HepG2 (cell line): Measurements from ENCODE around the gene CENATAC. TPM values are rescaled to one million over a fixed set of nuclear protein-coding genes. Genes with fewer than 3 reads are reported as not detected.

Experiments used
- AHR ChIP-seq: IDR thresholded peaks from 2 replicates; pipeline ENCODE4 v1.6.1; 2018; ENCODE audit warnings: missing genetic modification reagents, missing compliant biosample characterization
- CBFB ChIP-seq: sonication (generic); formaldehyde crosslinking; IDR thresholded peaks from 2 replicates; pipeline ENCODE4 v1.4.0; 2020; ENCODE audit warnings: missing genetic modification reagents
- DPF2 ChIP-seq: sonication (generic); formaldehyde crosslinking; IDR thresholded peaks from 2 replicates; pipeline ENCODE4 v1.4.0; 2020; ENCODE audit warnings: mild to moderate bottlenecking, low read depth, missing genetic modification reagents, borderline replicate concordance
- HNRNPK ChIP-seq: fragments of 200-400 bp; formaldehyde crosslinking; IDR thresholded peaks from 2 replicates; pipeline ENCODE4 v1.6.1; 2018; ENCODE audit warnings: low read length, low read depth, moderate library complexity, mild to moderate bottlenecking; ENCODE audit not compliant: poor library complexity, severe bottlenecking
- HOXA7 ChIP-seq: sonication (generic); formaldehyde crosslinking; IDR thresholded peaks from 2 replicates; pipeline ENCODE4 v1.8.1; 2022; ENCODE audit warnings: mild to moderate bottlenecking, missing genetic modification reagents, moderate library complexity
- KLF13 ChIP-seq: sonication (generic); formaldehyde crosslinking; IDR thresholded peaks from 2 replicates; pipeline ENCODE4 v1.4.0; 2020; ENCODE audit warnings: mild to moderate bottlenecking, missing genetic modification reagents
- MXD4 ChIP-seq: IDR thresholded peaks from 2 replicates; pipeline ENCODE4 v1.6.1; 2016; ENCODE audit warnings: mild to moderate bottlenecking, missing biosample characterization, missing genetic modification reagents
- RFXAP ChIP-seq: sonication (generic); formaldehyde crosslinking; IDR thresholded peaks from 2 replicates; pipeline ENCODE4 v1.4.0; 2020; ENCODE audit warnings: missing genetic modification reagents, borderline replicate concordance
- SATB2 ChIP-seq: sonication (generic); formaldehyde crosslinking; IDR thresholded peaks from 2 replicates; pipeline ENCODE4 v1.5.0; 2020; ENCODE audit warnings: missing genetic modification reagents
- SNAPC2 ChIP-seq: sonication (generic); formaldehyde crosslinking; IDR thresholded peaks from 2 replicates; pipeline ENCODE4 v1.8.1; 2022; ENCODE audit warnings: mild to moderate bottlenecking, missing genetic modification reagents
- SP2 ChIP-seq: sonication (generic); formaldehyde crosslinking; IDR thresholded peaks from 2 replicates; pipeline ENCODE4 v1.5.1; 2020; ENCODE audit warnings: mild to moderate bottlenecking, missing genetic modification reagents
- SPEN ChIP-seq: sonication (generic); formaldehyde crosslinking; IDR thresholded peaks from 2 replicates; pipeline ENCODE4 v1.5.1; 2020; ENCODE audit warnings: low read depth, mild to moderate bottlenecking, missing genetic modification reagents
- ZBTB42 ChIP-seq: sonication (generic); formaldehyde crosslinking; IDR thresholded peaks from 2 replicates; pipeline ENCODE4 v1.5.0; 2020; ENCODE audit warnings: mild to moderate bottlenecking, missing genetic modification reagents
- ZEB1 ChIP-seq: IDR thresholded peaks from 2 replicates; pipeline ENCODE4 v1.6.1; 2012; ENCODE audit warnings: mild to moderate bottlenecking, low read depth, inconsistent platforms; ENCODE audit not compliant: insufficient replicate concordance
- ZNF17 ChIP-seq: sonication (generic); formaldehyde crosslinking; IDR thresholded peaks from 2 replicates; pipeline ENCODE4 v1.5.0; 2020; ENCODE audit warnings: mild to moderate bottlenecking, missing genetic modification reagents
- ZNF296 ChIP-seq: sonication (generic); formaldehyde crosslinking; conservative IDR thresholded peaks from 2 replicates; pipeline ENCODE4 v1.5.0; 2020; ENCODE audit warnings: mild to moderate bottlenecking, missing genetic modification reagents
- ZNF546 ChIP-seq: sonication (generic); formaldehyde crosslinking; conservative IDR thresholded peaks from 2 replicates; pipeline ENCODE4 v1.8.1; 2023; ENCODE audit warnings: mild to moderate bottlenecking, missing genetic modification reagents
- ZNF747 ChIP-seq: sonication (generic); formaldehyde crosslinking; IDR thresholded peaks from 2 replicates; pipeline ENCODE4 v1.8.1; 2023; ENCODE audit warnings: missing genetic modification reagents, mild to moderate bottlenecking, borderline replicate concordance
- ZNF772 ChIP-seq: sonication (generic); formaldehyde crosslinking; IDR thresholded peaks from 2 replicates; pipeline ENCODE4 v1.5.0; 2020; ENCODE audit warnings: mild to moderate bottlenecking, missing genetic modification reagents
- polyA plus RNA-seq, 8 experiments: library from polyadenylated mRNA; depleted of rRNA in 3 of 8; stranded (reverse) in 7 of 8; unstranded in 1 of 8; fragments of >200 nt; fragmentation: Illumina TruSeq in 4 of 8; extraction: Trizol in 4 of 8; gene quantifications; 2 replicates each; pipeline versions ENCODE4 v1.2.1 to v1.2.3, GENCODE V29; 2011 to 2016; ENCODE audit warnings: low read depth in 4 of 8, missing spikeins in 1 of 8, mixed read lengths in 1 of 8; ENCODE audit not compliant: insufficient read depth in 1 of 8
- total RNA-seq, 5 experiments: library from RNA; depleted of rRNA; stranded (reverse); fragments of >200 nt; fragmentation: Illumina TruSeq; extraction: Trizol; gene quantifications; 2 replicates each; pipeline ENCODE4 v1.2.3, GENCODE V29; 2016; ENCODE audit warnings: low read depth in 1 of 5
- TF ChIP-seq, protein P1 (sequence below): sonication (generic); formaldehyde crosslinking; IDR thresholded peaks from 2 replicates; pipeline ENCODE4 v1.8.0; 2022; ENCODE audit warnings: missing genetic modification reagents, mild to moderate bottlenecking, borderline replicate concordance
- TF ChIP-seq, protein P2 (sequence below): sonication (generic); formaldehyde crosslinking; IDR thresholded peaks from 2 replicates; pipeline ENCODE4 v1.8.0; 2022; ENCODE audit warnings: mild to moderate bottlenecking, missing genetic modification reagents, moderate library complexity
- TF ChIP-seq, protein P3 (sequence below): sonication (generic); formaldehyde crosslinking; IDR thresholded peaks from 2 replicates; pipeline ENCODE4 v1.8.1; 2022; ENCODE audit warnings: low read depth, mild to moderate bottlenecking, missing genetic modification reagents
- TF ChIP-seq, protein P4 (sequence below): sonication (generic); IDR thresholded peaks from 2 replicates; pipeline ENCODE4 v1.6.1; 2016; ENCODE audit warnings: low read depth, borderline replicate concordance

Gene CENATAC
- total and polyA plus RNA-seq, 2 of the 13 experiments (the other 11 are each of a cell fraction or from before 2014, with no cell fraction given), result 21.7 to 25.0 TPM

DNA sequence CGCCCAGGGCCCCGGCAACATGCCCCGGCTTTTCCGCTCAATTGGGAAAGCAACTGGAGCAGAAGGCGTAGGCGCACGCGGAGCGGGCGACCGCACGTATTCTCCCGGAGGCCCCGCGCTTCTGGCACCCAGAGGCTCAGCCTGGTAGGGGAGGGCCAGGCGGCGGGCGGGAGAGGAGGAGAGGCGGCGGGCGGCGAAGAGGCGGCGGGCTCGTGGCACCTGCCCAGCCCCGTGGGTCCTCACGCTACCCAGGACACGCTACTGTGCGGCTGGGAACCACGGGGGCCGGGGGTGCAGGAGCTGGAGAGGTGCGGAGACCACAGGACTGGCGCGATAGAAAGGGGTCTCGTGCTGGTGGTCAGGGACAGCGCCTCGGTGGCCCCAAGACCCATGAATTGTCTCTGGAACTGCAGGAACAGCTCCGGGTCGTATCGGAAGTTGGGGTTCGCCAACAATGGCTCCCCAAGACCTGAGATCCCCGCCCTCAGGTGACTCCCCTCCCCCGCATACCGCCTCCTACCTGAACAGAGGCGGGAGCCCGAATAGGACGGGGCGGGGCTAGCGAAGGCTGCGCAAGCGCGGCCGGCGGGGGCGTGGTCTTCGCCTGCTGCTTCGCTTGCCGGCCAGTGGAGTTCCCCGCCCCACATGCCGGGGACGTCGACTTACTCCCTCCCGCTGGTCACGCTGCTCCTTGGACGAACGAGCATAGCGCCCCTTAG is 32.5 kb downstream of the CENATAC start, which contains the start of gene SLC37A4 (continued):
- TF ChIP-seq DPF2 (no peak), SP2 (CRISPR knock-in tag) (peak; percentile 46; the same call in 1 of the 2 replicates), HNRNPK (peak; percentile 4), SATB2 (CRISPR knock-in tag) (peak; percentile 62; the same call in 1 of the 2 replicates), AHR (0 out of 2 replicates have a peak, but pooled peaks have one; percentile 58), CBFB (CRISPR knock-in tag) (peak; percentile 58; the same call in 1 of the 2 replicates), ZNF772 (CRISPR knock-in tag) (peak; percentile 94), MXD4 (CRISPR knock-in tag) (peak; percentile 79), ZBTB42 (no peak), KLF13 (CRISPR knock-in tag) (0 out of 2 replicates have a peak, but pooled peaks have one; percentile 9), ZNF17 (CRISPR knock-in tag) (no peak), ZNF296 (no peak), ZNF546 (CRISPR knock-in tag) (0 out of 2 replicates have a peak, but pooled peaks have one; percentile 51), RFXAP (CRISPR knock-in tag) (peak; percentile 43; the same call in 1 of the 2 replicates), ZEB1 (peak; percentile 95), SPEN (CRISPR knock-in tag) (peak; percentile 69), HOXA7 (CRISPR knock-in tag) (no peak), SNAPC2 (CRISPR knock-in tag) (peak; percentile 80; the same call in 1 of the 2 replicates), ZNF747 (CRISPR knock-in tag) (peak; percentile 96)
- TF ChIP-seq, protein P1, sequence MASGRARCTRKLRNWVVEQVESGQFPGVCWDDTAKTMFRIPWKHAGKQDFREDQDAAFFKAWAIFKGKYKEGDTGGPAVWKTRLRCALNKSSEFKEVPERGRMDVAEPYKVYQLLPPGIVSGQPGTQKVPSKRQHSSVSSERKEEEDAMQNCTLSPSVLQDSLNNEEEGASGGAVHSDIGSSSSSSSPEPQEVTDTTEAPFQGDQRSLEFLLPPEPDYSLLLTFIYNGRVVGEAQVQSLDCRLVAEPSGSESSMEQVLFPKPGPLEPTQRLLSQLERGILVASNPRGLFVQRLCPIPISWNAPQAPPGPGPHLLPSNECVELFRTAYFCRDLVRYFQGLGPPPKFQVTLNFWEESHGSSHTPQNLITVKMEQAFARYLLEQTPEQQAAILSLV (CRISPR knock-in tag), result peak; percentile 79; the same call in 1 of the 2 replicates
- TF ChIP-seq, protein P2, sequence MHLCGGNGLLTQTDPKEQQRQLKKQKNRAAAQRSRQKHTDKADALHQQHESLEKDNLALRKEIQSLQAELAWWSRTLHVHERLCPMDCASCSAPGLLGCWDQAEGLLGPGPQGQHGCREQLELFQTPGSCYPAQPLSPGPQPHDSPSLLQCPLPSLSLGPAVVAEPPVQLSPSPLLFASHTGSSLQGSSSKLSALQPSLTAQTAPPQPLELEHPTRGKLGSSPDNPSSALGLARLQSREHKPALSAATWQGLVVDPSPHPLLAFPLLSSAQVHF (CRISPR knock-in tag), result no peak
- TF ChIP-seq, protein P3, sequence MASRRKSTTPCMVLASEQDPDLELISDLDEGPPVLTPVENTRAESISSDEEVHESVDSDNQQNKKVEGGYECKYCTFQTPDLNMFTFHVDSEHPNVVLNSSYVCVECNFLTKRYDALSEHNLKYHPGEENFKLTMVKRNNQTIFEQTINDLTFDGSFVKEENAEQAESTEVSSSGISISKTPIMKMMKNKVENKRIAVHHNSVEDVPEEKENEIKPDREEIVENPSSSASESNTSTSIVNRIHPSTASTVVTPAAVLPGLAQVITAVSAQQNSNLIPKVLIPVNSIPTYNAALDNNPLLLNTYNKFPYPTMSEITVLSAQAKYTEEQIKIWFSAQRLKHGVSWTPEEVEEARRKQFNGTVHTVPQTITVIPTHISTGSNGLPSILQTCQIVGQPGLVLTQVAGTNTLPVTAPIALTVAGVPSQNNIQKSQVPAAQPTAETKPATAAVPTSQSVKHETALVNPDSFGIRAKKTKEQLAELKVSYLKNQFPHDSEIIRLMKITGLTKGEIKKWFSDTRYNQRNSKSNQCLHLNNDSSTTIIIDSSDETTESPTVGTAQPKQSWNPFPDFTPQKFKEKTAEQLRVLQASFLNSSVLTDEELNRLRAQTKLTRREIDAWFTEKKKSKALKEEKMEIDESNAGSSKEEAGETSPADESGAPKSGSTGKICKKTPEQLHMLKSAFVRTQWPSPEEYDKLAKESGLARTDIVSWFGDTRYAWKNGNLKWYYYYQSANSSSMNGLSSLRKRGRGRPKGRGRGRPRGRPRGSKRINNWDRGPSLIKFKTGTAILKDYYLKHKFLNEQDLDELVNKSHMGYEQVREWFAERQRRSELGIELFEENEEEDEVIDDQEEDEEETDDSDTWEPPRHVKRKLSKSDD (CRISPR knock-in tag), result peak; percentile 62; the same call in 1 of the 2 replicates
- TF ChIP-seq, protein P4, sequence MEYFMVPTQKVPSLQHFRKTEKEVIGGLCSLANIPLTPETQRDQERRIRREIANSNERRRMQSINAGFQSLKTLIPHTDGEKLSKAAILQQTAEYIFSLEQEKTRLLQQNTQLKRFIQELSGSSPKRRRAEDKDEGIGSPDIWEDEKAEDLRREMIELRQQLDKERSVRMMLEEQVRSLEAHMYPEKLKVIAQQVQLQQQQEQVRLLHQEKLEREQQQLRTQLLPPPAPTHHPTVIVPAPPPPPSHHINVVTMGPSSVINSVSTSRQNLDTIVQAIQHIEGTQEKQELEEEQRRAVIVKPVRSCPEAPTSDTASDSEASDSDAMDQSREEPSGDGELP, result peak; percentile 56; the same call in 1 of the 2 replicates
